Measurements from ENCODE around the gene ASTN2.

The ASTN2 gene

DNA sequence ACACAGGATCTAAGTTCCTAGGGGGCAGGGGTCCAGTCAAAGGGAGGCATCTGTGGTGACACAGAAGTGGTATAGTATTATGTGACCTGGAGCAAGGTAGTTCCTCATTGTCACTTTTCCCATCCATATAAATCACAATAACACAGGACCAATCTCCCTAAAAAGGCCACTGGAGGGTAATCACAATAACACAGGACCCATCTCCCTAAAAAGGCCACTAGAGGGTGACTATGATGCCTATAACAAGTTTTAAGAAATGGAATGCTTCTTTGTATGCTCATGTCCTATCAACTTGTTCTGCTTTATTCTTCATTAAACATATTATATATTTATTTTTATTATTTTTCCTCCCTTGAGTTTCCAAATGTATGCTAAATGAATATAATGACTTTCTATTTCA lies 254.6 kb downstream of the ASTN2 start:
- no peak for DNase-seq

DNA sequence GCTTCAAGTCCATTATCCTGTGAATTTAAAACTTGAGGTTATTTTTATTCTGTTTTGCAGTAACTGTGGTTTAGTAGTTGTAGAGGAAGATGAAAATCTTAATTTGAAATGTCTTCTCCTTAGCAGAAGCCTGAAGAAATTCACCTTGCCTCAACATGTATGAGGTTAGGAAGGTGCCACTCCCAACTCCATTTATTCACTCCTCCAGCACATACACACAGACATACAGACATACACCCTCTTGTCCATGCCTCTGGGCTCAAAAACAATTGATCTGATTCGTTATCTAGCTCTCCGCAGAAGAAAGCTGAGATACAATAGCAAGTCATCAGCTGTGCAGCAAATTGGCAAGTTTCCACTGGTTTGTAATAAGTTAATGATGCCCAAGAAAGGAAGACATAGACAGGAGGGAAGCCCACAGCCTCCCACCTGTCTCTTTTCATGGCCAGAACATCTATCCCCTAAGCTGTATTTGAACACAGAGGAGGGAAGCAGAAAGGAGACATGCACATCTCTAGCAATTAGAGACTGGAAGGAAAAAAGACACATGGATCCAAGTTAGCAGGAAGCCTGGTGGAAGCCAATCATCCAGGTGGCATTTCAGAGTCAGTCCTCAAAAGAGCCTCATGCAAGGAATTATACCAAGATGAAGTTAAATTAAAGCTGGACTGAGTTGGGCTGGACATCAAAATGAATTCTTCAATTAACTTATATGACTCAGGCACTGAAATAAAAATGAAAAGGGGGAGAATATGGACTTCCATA lies 257.9 kb downstream of the ASTN2 start:
- no peak for DNase-seq

DNA sequence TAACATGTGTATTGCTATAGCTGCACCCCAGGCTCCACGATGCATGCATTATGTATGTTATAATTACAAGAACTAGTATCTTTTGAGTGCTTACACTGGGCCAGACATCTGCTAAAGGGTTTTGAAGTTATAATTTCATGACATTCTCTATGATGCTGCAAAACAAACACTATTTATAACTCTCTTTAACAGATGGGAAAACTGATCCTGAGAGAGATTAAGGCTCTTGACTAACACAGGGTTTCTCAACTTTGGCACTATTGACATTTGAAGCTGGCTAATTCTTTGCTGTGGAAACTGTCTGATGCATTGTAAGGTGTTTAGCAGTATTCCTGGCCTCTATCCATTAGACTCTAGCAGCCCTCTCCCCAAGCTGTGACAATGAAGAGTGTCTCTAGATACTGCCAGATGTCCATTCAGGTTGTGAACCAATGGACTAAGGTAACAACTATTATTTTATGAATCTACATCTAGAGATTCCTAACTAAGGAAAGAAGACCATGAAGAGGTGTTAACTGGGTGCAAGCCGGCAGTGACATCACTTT lies 258.6 kb downstream of the ASTN2 start:
- no peak for DNase-seq

DNA sequence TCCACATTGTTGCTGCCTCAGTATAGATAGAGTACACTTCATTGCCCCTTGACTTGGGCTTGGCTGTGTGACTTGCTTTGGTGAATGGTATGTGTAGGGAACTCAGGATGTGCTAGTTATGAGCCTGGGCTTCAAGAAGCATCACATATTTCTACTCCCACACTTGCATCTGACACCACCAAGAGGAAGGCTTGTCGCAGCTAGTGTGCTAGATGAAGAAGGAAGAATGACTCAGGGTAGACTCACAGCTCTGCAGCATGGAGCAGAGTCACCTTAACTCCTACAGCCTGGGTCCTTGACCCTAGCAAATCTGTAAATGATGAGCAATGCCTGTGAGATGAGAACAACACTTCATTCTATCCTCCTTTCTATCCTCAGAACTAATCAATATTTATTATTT lies 261.8 kb downstream of the ASTN2 start:
- no peak for DNase-seq

DNA sequence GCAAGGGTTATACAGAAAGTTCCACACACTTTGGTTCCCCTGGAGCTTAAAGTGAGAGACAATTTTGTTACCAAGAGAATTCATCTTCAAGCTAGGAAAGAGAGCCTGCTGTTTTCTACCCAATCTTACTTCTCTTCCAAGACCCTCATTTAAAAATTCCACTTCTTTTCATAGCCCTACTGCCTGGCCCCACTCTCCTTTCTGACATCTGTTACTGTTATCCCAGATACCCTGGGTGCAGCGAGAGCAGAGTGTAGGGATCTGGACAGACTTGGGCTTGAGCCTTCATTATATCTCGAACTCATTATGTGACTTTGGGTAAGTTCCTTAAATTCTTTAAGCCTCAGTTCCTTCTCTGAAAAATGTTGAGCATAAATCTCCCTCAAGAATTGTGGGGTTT lies 263.1 kb downstream of the ASTN2 start:
- no peak for DNase-seq

DNA sequence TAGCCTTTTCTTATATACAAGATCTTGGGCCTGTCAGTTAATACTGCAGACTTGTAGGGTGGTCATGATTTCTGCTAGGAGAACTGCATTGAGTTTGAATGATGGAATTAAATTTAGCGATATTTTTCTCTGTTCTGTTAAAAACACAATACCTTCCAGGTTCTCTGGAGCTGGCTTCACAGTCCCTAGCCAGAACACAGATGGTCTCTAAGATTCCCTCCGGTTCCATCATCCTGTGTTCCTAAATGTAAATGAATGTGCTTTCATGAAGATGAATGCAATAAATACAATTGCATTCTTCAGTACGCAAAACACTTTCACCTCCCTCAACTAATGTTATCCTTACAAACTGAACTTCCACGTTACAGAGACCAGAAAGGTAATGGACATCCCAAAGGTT lies 264.9 kb downstream of the ASTN2 start:
- no peak for DNase-seq

DNA sequence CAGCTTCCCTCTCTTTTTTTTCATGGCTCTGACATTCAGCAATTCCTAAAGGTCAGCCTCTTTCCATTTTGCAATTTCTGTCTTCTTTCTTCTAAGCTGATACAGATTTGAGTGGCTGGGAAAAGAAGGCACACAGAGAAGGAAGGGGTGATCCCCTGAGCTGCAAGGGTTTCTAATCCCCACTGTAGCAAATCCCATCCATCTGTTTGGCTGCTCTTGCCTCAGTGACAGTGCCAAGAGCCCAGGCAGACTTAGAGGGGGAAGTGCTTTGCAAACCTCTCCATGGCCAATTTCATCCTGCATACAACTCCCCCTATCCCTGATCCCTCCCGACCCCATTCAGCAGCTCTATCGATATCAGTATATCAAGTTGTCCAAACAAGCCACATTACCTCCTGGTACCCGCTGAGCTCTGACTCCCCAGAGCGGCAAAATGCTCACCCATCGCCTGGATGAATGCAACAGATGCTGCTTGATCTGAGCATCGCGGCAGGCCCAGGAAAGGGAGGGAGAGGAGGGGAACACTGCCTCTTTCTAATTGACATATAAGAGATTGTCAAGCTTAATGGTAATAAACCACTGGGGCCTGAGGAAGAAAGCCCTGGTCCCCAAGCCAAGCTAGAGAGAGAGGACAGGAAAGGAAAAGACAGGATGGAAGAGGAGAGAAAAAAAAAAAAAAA lies 268.9 kb downstream of the ASTN2 start:
- no peak for DNase-seq

DNA sequence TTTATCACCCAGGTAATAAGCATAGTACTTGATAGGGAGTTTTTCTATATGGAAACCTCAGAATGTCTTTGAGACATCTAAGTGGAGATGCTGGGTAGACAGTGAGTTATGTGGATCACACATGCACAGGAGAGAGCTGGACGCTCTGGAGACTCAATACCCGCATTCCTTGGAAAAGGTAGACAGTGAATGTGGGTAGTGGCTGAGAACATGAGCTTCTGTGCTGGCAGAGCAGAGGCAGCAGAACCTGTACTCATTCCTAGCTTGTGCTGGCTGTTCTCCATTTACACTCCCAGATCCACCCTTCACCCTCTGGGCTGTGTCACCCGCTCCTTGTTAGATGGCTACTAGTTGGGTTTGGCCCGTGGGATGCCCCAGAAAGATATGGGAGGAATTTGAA lies 269.8 kb downstream of the ASTN2 start:
- no peak for DNase-seq

DNA sequence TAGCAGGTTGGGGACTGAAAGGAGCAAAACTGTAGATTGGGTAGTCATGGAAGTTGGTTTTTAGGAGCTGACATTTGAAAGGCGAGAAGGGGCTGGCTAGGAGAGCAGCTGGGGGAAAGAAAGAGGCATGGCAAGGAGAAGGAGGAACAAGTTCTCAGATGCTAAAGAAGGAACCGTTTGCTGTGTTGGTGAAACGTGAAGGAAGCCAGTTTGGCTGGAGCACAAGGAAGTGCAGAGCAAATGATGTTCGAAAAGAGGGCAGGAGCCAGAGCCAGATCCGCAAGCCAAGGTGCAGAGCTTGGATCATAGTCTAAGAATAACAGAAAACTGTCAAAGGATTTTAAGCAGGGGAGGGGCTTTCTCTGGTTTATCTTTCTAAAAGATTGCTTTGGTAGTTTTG lies 276.6 kb downstream of the ASTN2 start:
- DNase-seq: no peak

DNA sequence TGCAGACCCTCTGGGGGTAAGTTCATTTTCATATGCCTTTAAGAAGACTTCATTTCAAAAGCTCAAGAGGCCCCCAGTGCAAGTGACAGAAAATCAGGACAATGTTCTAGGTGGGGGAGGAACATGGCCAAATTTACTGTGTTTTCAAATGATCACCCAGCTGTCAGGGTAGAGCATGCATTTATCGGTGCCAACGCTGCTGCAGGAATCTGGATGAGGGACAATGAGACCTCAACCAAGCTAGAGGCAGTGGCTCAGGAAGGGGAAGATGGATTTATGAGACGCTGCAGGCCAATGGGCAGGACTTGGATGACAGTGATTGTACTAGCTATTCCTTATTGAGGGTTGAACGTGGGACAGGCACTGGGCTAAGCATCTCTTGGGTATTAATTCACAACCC lies 278.4 kb downstream of the ASTN2 start:
- no peak for DNase-seq

DNA sequence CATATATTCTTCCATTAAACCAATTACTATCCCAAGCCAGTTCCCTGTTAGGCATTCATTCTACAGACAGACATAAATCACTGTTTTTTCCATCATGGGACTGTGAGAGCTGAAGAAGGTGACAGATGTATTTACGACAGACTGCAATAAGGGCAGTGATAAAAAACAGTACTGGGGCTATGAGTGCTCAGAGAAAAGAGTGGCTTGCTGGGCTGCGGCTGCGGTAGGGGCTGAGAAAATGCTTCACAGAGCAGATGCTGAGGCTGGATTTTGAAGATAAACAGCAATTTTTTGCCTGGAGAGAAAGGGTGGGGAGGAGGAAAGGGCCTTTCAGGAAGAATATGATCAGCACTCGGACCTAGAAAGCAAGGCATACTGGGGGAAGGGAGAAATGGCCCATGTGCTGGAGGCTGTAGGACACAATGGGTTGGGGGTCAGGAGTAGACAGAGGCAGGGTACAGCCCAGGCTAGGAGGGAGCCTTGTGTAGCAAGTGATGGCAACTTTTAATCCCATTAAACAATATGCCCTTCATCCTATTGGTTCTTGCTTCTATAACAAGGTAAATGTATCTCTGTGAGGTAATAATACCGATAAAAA lies 279.3 kb downstream of the ASTN2 start:
- DNase-seq: no peak

DNA sequence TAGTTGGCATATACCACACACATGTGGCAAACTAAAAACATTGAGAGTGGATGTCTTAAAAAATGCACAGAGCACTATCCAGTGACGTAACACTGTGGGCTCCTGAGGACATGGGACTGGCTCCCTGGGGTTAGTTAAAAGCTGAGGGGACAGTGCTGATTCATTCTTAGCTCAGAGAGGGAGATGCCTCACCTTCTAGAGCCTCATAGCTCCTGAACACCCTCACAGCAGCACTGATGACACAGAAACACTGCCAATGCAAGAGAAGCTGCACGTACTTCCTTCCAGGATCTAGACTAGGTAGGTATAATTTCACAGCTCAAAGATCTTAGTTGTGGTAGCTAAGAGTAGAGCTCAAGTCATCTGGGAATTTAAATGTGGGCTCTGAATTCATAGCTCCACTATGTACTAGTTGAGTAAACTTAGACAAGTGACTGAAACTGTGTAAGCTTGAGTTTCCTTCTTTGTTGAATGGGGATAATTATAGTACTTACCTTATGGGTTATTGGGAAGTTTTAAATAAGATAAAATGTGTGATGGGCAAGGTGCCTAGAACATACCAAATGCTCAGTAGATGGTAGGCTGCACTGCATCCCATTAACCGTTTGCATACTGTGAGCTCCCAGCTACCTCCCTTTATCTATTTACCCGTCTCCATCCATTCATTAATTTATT lies 279.9 kb downstream of the ASTN2 start:
- no peak for DNase-seq

DNA sequence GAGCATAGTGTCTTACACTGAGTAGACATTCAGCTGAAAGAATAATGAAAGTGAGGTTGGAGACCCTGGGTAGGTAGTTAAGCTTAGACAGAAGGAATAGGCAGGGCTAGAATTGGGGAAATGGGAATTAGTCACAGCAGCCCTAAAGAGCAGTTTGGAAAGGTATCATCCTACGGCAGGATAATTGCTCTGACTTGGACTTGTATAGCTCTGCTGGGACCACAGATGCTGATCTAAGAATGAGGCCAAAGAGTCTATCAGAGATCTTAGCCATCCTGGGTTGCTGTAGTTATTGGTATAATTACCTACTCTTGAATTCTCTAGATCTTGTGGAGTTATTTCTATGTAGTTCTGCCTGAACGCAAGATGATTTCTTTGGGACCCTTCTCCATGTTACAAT lies 288.0 kb downstream of the ASTN2 start:
- no peak for DNase-seq

DNA sequence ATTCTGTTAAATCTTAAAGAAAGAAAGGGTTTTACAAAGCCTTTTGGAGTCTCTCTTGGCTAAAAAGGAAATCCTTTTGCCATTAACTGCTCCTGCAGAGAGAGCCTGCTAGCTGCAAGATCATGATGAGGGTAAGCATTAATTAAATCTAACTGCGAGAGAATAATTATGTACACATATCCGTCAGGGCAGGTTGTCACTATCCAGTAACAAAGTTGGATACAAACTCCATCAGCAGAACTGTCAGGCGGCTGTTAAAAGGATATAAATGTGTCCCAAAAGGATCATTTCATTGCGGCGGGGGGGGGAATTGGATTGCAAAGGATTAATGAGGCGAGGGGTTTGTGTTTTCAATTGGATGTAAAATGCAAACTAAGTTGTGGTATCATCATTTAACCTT lies 289.3 kb downstream of the ASTN2 start:
- no peak for DNase-seq

DNA sequence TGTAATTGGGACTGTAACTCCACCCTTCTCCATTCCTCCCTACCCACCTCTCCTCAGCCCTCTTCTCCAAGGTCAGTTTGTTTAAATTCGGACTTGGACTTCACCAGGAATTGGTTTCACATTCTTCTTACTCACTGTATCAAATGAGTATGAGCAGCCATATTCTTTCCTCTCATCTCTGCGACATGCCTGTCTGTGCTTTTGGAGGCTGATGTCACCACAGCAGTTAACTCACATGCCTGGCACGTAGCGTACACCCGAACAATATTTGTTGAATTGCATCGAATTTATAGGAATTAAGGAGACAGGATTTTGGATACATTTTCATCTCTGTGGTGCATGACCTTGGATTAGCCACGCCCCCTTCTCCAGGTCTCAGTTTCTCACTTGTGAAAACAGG lies 291.1 kb downstream of the ASTN2 start:
- no peak for DNase-seq

DNA sequence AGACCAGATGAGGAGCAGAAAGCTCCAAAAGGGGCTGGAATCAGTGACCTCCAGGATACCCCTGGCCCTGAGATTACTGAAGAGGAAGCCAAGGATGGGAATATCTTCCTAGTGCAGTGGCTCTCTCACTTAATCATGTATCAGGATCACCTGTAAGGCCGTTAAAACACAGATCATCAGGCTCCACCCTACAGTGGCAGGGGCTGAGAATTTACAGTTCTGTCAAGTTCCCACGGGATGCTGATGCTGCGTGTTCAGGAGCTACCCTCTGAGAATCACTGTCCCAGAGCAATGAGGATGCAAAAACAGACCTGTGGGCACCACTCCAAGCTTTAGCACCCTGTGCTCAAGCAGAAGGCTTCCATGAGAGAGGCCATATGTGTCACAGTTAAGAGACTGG lies 291.9 kb downstream of the ASTN2 start:
- no peak for DNase-seq

DNA sequence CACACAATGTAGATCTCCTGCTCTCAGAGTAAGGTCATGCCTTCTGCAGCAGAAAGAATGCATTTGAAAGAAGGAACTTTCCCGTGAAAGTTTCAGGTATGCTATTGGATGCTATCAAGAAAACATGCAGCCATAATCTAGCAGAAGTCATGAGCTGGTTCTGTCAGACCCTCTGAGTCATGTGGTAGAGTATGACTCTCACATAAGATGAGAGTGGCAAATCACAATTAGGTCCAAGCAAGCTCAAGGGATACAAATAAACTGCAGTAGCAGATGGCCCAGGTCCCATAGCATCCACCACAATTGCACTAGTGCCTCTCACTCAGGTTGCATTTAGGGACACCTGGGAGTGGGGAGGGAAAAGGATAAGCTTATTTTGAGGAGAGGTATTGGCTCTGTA lies 292.8 kb downstream of the ASTN2 start:
- no peak for DNase-seq

DNA sequence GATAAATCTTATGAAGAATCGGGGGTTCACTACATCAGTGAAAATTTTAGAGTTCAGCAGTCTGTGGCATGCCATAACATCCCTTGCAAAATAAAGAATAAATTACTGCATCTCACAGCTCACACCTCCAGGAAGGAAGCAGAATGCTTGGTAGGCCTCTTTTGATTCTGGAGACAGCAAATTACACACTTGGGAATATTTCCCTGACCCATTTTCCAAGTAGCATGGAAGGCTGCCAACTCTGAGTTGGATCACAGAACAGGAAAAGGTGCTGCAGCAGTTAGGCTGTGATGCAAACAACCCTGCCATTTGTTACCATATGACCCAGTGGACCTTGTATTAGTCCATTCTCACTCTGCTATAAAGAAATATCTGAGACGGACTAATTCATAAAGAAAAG lies 293.5 kb downstream of the ASTN2 start:
- no peak for DNase-seq

DNA sequence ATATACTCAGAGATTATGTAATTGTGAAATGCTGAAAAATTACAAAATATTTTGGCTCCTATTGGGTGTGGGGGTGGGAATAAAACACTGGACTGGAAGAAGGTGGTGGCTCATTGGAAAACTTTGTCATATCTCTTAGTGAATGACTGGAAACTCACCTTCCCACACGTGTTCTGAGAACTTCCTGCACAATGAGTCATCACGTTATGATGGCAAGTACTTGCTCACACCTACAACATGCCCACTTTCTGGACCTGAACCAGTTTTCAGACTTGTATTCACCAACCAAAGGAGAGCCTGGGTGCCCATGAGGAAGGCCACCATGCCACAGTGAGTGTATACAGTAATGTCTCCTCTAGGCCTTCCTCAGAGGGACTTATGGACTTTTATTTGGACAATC lies 294.8 kb downstream of the ASTN2 start:
- no peak for DNase-seq

DNA sequence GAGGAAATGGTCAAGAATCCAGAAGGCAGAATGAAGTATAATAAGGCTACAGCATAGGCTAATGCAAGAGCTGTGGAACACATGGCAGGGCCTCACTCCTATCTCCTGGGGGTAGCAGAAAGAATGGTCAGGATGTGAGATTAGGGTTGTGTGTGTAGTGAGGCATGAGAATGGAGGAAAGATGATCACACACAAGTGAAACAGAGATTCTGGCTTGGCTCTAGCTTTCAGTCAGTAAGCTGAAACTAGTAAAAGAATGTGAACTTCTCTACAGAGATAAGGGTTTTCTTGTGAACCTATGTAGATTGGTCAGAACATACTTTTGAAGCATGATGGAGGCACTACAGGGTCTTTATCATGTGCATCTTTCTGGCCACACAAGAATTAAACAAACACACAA lies 298.8 kb downstream of the ASTN2 start:
- DNase-seq: no peak

DNA sequence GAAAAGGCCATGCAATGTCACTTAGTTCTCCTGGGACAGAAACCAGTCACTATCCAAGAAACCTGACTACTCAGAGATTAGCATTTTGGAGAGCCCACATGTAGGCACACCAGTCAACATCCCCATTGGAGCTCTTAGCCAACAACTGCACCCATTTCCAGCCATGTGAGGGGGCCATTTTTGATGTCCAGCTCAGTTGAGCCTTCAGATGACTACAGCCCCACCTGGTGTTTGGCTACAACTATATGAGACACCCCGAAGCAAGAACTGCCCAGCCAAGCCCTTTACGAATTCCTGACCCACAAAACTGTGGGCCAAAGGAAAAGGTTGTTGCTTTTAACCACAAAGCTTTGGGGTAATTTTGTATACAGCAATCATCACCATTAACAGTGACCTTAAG lies 300.1 kb downstream of the ASTN2 start:
- no peak for DNase-seq

DNA sequence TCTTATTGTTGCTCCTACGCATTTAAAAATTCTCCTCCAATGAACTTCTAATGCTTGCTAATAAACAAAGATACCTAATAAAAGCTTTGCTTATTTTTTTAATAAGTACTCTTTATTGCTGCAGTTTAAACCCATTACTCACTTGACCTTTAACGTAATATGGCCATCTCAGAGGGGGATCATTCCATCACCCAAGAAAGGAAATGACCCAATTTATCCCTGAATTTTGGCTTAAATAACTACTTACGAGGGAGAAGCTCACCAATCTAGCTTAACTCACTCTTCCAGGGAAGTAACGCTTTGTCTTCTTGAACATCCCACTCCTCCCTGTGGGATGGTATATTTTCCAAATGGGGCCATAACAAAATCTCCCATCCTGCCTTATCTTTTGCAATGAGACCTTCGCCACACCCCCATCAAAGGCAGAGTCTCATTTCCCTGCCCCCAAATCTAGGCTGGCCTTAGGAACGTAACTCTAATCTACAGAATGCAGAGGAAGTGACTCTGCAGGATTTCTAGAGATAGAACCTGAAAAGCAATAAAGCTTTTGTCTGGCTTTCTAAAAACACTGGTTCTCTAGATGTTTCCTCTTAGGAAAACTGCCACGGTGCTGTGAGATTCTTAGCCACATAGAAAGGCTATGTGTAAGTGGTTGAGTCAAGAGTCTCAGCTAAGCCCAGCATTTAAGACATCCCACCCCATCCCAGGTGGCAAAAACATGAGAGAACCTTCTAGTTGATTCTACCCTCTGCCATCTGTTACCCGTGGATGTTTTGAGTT lies 310.0 kb downstream of the ASTN2 start:
- no peak for DNase-seq

DNA sequence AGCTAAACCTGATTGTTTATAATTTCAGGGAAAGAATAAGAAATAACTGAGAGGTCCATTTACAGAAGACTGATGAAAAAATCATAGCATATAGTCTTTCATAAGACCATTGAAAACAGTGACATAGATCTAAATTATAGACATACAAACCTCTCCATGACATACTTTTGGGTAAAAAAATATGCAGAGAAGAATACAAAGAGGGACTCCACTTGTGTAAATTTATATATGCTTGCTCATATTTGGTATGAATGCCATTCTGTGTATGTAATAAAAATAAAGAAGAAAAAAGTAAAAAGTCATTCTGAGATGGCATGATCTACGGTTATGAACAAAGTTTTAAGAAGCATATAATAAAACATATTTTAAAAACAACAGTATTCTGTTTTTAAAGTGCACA lies 310.7 kb downstream of the ASTN2 start:
- no peak for DNase-seq
